Measurements from ENCODE around the gene IL17REL. TPM values are rescaled to one million over a fixed set of nuclear protein-coding genes. Genes with fewer than 3 reads are reported as not detected.
A peak's percentile ranks its signal among the peaks of the same experiment; 100 is the strongest.

Gene IL17REL
- total RNA-seq, 1 donor from 2014 or later = not detected

DNA sequence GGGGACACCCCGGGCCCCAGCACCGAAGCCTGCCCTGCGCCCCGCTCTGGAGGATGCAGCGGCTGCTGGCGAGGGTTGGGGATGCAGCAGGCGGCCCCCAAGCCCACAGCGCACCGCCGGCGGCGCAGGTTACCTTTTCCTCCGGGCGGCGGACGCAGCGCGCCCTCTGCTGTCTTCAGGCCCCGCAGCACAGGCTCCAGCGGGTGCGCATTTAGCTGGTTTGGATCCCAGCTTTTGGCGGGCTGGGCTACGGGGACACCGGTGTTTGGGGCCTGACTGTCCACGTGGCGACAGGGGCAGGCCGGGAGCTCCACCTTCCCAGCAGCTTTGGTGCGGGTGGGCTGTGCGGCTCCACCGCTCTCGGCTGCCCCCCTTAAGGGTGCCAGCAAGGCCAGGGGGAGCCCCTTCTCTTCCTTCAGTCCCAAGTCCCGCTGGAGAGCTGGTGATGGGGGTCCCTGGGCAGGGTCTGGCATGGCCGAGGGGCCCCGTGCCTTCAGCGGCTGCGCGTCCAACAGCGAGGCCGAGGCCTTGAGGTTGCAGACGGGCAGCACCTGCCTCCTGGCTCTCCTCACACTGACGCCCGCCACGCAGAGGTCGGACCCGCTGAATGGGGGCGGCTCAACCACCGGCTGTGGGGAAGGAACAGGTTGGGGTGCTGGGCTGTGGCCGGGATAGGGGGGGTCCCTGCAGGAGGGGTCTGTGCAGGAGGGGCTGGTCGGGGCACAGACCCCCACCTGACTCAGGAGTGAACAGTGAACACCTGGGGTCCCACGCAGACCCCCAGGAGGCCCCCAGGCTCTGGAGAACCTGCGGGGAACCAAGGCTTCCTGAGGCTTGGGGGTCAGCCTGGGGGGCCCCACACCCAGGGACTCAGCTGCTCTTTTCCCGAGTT, 18.0 kb upstream of the IL17REL start:
- peaks cover 43% of the 10 kb centered on the region for H3K27me3 Mint-ChIP-seq (ENCODE audit: low read depth, unreplicated experiment)
- no peak overlapping the region for H2AFZ ChIP-seq (ENCODE audit: low read depth, low read length)
- no peaks in the 10 kb centered on the region for H4K20me1 ChIP-seq (ENCODE audit: insufficient read depth, low read length)
- no peak overlapping the region for H3K9ac ChIP-seq (ENCODE audit: low read length)
- no peaks in the 10 kb centered on the region for H3K36me3 ChIP-seq (ENCODE audit: insufficient read depth, low read length)
- no peaks in the 10 kb centered on the region for H3K36me3 Mint-ChIP-seq (ENCODE audit: low read depth, unreplicated experiment)
- H3K79me2 ChIP-seq (ENCODE audit: insufficient read depth, low read length) = no peaks in the 10 kb centered on the region
- H3K4me1 ChIP-seq (ENCODE audit: insufficient read depth, low read length) = no peaks in the 10 kb centered on the region
- no peaks in the 10 kb centered on the region for H3K9me3 Mint-ChIP-seq (ENCODE audit: unreplicated experiment)
- H3K4me2 ChIP-seq (ENCODE audit: low read length) = no peak overlapping the region
- FAIRE-seq (no peak), DNase-seq (ENCODE audit: low read depth) (peak; percentile 25)
- TF ChIP-seq, protein P1, sequence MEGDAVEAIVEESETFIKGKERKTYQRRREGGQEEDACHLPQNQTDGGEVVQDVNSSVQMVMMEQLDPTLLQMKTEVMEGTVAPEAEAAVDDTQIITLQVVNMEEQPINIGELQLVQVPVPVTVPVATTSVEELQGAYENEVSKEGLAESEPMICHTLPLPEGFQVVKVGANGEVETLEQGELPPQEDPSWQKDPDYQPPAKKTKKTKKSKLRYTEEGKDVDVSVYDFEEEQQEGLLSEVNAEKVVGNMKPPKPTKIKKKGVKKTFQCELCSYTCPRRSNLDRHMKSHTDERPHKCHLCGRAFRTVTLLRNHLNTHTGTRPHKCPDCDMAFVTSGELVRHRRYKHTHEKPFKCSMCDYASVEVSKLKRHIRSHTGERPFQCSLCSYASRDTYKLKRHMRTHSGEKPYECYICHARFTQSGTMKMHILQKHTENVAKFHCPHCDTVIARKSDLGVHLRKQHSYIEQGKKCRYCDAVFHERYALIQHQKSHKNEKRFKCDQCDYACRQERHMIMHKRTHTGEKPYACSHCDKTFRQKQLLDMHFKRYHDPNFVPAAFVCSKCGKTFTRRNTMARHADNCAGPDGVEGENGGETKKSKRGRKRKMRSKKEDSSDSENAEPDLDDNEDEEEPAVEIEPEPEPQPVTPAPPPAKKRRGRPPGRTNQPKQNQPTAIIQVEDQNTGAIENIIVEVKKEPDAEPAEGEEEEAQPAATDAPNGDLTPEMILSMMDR (IDR thresholded peaks at IDR 0.05; ENCODE audit: insufficient read depth, low read depth, low read length) = peak; percentile 20
- no peak for TF ChIP-seq EZH2 (IDR thresholded peaks at IDR 0.05; ENCODE audit: insufficient read depth, low read length)
- H3K4me3 ChIP-seq (ENCODE audit: insufficient read depth, low read depth, low read length) = no peak overlapping the region
- no peaks in the 10 kb centered on the region for H3K9me3 ChIP-seq (ENCODE audit: insufficient read depth, low read depth, low read length)
- no peak overlapping the region for H3K4me3 Mint-ChIP-seq (ENCODE audit: unreplicated experiment)
- no peaks in the 10 kb centered on the region for H3K27me3 ChIP-seq (ENCODE audit: insufficient read depth, low read length)
- no peak overlapping the region for H3K27ac ChIP-seq (ENCODE audit: low read depth, low read length)
- no peaks in the 10 kb centered on the region for H3K4me1 Mint-ChIP-seq (ENCODE audit: low read depth, unreplicated experiment)
- no peak overlapping the region for H3K27ac Mint-ChIP-seq (ENCODE audit: unreplicated experiment)

DNA sequence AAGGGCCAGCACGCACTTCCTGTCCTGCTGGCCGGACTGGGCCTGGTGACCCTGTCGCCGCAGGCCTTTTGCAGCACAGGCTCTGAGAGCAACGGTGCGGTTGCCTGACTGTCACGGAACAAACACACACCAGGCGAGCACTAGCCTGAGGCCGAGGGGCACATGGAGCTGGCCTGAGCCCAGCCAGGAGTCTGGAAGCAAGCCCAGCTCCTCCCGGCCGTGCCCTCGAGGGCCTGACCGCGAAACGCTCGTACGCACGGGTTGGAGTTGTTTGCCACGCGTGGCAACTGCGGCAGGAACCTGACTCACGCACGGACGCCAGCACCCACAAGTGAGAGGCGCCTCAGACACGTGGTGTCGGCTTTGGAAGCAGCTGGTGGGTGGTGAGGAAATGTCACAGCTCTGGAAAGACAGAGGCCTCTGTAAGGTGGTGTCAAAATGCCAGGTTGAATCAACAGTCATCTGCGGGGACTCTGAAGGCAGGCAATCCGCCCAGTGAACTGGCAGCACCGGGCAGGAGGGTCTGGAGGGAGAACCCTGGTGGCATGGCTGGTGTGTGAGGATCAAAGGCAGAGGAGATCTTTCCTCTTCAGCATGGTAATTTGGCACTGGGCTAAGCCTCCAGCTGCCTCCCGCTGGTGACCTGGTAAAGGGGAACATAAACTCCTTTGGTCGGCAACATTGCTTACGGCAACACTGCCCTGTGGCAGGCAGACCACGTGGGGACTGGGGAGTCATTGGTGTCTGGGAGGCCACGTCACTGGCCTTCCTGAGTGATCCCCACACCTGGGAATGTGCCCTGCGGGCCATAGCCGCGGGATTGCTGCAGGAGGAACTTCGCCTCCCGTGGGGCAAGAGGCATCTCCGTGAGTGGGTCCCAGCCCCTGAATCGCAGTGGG, 15.3 kb upstream of the IL17REL start:
- Histone ChIP-seq H3K27ac (ENCODE audit: low read depth, low read length) (no peak overlapping the region), H3K4me2 (ENCODE audit: low read length) (no peak overlapping the region), H3K79me2 (ENCODE audit: insufficient read depth, low read length) (no peaks in the 10 kb centered on the region), H3K4me1 (ENCODE audit: insufficient read depth, low read length) (no peaks in the 10 kb centered on the region), H2AFZ (ENCODE audit: low read depth, low read length) (no peak overlapping the region), H3K36me3 (ENCODE audit: insufficient read depth, low read length) (no peaks in the 10 kb centered on the region), H3K27me3 (ENCODE audit: insufficient read depth, low read length) (peaks cover 11% of the 10 kb centered on the region), H3K4me3 (ENCODE audit: insufficient read depth, low read depth, low read length) (no peak overlapping the region), H3K9ac (ENCODE audit: low read length) (no peak overlapping the region), H4K20me1 (ENCODE audit: insufficient read depth, low read length) (no peaks in the 10 kb centered on the region), H3K9me3 (ENCODE audit: insufficient read depth, low read depth, low read length) (no peaks in the 10 kb centered on the region)
- TF ChIP-seq, protein P1 (IDR thresholded peaks at IDR 0.05; ENCODE audit: insufficient read depth, low read depth, low read length) = no peak
- no peak for TF ChIP-seq EZH2 (IDR thresholded peaks at IDR 0.05; ENCODE audit: insufficient read depth, low read length)
- FAIRE-seq (no peak), DNase-seq (ENCODE audit: low read depth) (no peak)
- Mint-ChIP-seq H3K27me3 (ENCODE audit: low read depth, unreplicated experiment) (peaks cover 45% of the 10 kb centered on the region), H3K36me3 (ENCODE audit: low read depth, unreplicated experiment) (no peaks in the 10 kb centered on the region), H3K4me1 (ENCODE audit: low read depth, unreplicated experiment) (no peaks in the 10 kb centered on the region), H3K27ac (ENCODE audit: unreplicated experiment) (no peak overlapping the region), H3K9me3 (ENCODE audit: unreplicated experiment) (no peaks in the 10 kb centered on the region), H3K4me3 (ENCODE audit: unreplicated experiment) (no peak overlapping the region)
